Measurements from ENCODE around the gene PUDP.

- TF ChIP-seq CTCF (IDR thresholded peaks at IDR 0.05) (no peak), POLR2A (IDR thresholded peaks at IDR 0.05) (no peak)
Measured at GRCh38 chrX:7092543-7092942, 55.4 kb downstream of the PUDP start.
